MM.1S (cell line): ENCODE measurements around the gene C2orf74.

Experiments
- EZH2 ChIP-seq: fragments of 300-600 bp; sonication (generic); optimal IDR thresholded peaks from 2 replicates; pipeline ENCODE3; 2017; ENCODE audit warnings: low read depth, mild to moderate bottlenecking, antibody characterized with exemption, low read length, mixed read lengths
- EZH2phosphoT487 ChIP-seq: fragments of 300-600 bp; sonication (generic); IDR thresholded peaks from 2 replicates; pipeline ENCODE4 v1.6.1; 2018; ENCODE audit warnings: antibody characterized with exemption, low read length

- TF ChIP-seq EZH2phosphoT487 (no peak), EZH2 (no peak)
Measured at GRCh38 chr2:61145990-61146389, 16.0 kb upstream of the C2orf74 start.
